HEK293 (cell line): ENCODE measurements around the gene TREM1.

ENCODE experiments used
- CTCF ChIP-seq: fragments of 450-650 bp; formaldehyde crosslinking; IDR thresholded peaks from 2 replicates; pipeline ENCODE4 v1.5.1; 2016; ENCODE audit warnings: missing biosample characterization, missing genetic modification characterization
- PATZ1 ChIP-seq: fragments of 450-650 bp; formaldehyde crosslinking; IDR thresholded peaks from 2 replicates; pipeline ENCODE4 v1.5.1; 2016; ENCODE audit warnings: missing biosample characterization, missing genetic modification characterization
- ZNF114 ChIP-seq: fragments of 450-650 bp; formaldehyde crosslinking; IDR thresholded peaks from 2 replicates; pipeline ENCODE4 v1.5.0; 2017; ENCODE audit warnings: missing biosample characterization, missing genetic modification characterization
- ZNF221 ChIP-seq: fragments of 450-650 bp; formaldehyde crosslinking; IDR thresholded peaks from 2 replicates; pipeline ENCODE4 v1.5.1; 2017; ENCODE audit warnings: missing biosample characterization, missing genetic modification characterization, borderline replicate concordance
- TF ChIP-seq, protein P1 (sequence below): fragments of 450-650 bp; formaldehyde crosslinking; optimal IDR thresholded peaks from 2 replicates; pipeline ENCODE3; 2016; ENCODE audit warnings: missing biosample characterization, mild to moderate bottlenecking, missing genetic modification characterization

The TREM1 gene

GRCh38 chr6:41224800-41225199 is 61.7 kb downstream of the TREM1 start (continued):
- TF ChIP-seq, protein P1, sequence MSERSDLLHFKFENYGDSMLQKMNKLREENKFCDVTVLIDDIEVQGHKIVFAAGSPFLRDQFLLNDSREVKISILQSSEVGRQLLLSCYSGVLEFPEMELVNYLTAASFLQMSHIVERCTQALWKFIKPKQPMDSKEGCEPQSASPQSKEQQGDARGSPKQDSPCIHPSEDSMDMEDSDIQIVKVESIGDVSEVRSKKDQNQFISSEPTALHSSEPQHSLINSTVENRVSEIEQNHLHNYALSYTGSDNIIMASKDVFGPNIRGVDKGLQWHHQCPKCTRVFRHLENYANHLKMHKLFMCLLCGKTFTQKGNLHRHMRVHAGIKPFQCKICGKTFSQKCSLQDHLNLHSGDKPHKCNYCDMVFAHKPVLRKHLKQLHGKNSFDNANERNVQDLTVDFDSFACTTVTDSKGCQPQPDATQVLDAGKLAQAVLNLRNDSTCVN (tag by site-specific recombination): no peak
- TF ChIP-seq PATZ1 (tag by site-specific recombination) (no peak), ZNF114 (tag by site-specific recombination) (no peak), CTCF (tag by site-specific recombination) (no peak), ZNF221 (no peak)
